GM18511 (cell line): ENCODE data around the gene CMTM3.
"Not testable (repeated sequence)": the region's sequence is repeated elsewhere in the genome, so short reads cannot be mapped to it uniquely, and the experiment has no call there.

Experiments used
- ATAC-seq: cut with Tn5 transposase; IDR thresholded peaks from one replicate; pipeline ENCODE4 v1.9.1; 2021; ENCODE audit warnings: mild to moderate bottlenecking, moderate library complexity; ENCODE audit not compliant: unreplicated experiment

The CMTM3 gene, protein sequence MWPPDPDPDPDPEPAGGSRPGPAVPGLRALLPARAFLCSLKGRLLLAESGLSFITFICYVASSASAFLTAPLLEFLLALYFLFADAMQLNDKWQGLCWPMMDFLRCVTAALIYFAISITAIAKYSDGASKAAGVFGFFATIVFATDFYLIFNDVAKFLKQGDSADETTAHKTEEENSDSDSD

DNA sequence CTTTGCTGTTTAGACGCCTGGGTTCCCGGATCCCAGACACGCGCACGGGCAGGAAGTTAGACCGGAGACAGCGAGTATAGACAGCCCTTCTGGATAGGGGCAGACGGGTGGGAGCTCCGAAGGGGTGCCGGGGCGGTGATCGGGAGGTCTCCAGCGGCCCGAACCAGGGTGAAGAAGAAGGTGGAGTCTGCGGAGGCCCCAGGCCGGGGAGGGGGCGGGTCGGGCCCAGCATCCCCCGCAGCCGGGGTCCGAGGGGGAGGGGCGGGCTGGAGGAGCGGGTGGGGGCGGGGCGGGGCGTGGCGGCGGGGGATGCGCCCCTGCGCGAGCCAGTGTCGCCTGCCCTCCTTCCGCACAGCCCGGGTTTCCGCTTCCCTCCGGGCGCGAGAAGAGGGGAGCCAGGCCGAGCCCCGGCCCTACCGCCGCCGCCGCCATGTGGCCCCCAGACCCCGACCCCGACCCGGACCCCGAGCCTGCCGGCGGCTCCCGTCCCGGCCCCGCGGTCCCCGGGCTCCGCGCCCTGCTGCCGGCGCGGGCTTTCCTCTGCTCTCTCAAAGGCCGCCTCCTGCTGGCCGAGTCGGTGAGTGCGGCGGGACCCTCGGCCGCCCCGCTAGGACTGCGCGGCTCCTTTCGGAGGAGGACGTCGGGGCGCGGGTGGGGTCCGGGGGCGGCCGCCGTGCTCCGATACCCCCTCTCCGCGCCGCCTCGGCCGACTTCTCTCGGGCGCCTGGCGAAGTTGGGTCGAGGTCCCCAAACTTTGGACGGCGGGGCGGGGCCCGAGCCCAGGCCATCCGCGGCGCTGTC lies at the start of gene CMTM3:
CMTM3 (plus strand) TSS at position 329 of the 801 bp plus-strand sequence; CDS start at position 431, 102 bp downstream.
- peak; percentile 50 for ATAC-seq

DNA sequence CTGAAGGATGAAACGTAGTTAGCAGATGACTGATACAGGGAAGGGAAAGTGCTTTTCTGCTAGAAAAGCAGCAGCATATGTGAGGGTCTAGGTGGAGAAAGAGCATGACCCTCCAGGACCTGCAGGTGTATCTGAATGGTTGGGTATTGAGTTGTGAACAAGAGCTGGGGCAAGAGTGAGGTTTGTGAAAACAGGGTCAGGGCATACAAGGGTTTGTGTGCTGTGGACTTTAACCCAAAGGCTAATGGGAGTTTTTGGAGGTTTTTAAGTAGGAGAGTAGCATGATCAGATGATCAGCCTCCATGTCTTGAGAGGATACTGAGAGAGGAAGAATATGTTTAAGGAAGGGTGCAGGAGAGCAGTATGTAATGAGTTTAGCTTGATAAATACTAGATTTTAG lies 44.4 kb upstream of the CMTM3 start:
- no peak for ATAC-seq

DNA sequence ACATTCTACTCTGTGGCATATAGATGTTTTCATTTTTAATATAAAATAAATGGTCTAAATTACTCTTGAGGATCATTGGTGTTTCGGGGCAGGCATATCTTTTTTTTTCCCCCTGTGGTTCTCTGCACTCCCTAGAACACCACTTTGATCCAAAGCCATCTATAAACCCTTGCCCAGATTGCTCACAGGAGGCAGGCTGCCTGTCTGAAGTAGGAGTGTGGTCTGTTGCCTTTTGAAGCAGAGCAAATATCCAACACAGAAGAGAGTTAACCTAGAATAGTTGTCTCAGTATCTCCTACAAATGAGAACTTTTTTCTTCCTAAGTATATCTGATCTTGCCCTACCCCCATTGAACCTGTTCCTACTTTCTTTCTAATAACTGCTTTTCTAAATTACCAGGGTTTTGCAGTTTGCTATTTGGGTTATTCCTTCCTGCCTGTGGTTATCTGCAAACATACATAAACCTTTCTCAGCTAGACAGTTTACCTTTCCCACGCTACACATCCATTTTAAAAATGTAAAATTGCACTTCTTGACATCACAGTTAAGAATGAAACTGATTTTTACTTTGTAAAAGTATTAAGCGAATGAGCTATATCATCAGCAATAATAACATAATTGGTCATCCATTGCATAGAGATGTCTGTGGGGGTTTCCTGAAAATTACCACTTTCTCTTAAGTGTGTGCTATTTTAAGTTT lies 43.0 kb upstream of the CMTM3 start:
- no peak for ATAC-seq

DNA sequence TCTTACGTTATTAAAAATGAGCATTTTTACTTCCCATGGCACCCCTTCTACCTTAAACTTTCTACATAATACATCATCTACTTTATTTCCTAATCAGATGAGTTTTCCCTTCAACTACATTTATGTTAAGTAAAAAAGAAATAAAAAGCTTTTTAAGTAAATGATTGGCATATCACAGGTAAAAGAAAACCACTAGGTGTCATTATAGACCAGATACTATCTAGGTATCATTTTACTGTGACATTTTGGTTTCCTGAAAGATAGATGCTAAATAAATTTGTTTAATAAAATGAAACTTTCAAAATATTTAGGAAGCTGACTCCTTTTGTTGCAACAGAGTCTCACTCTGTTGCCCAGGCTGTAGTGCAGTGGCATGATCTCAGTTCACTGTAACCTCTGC lies 42.1 kb upstream of the CMTM3 start:
- no peak for ATAC-seq

DNA sequence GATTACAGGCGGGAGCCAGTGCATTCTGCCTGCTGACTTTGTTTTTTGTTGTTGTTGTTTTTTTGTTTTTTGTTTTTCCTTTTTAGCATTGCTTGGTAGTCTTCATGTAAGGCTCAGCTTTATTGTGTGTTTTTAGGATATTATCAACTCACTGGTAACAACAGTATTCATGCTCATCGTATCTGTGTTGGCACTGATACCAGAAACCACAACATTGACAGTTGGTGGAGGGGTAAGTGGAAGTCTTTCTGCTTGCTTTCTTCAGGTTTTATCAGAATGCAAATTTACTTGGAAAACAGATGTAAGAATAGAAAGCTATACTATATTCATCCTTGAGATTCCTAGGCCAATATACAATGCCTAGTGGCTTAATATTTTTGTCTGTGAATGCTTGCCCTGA lies 41.5 kb upstream of the CMTM3 start:
- no peak for ATAC-seq

DNA sequence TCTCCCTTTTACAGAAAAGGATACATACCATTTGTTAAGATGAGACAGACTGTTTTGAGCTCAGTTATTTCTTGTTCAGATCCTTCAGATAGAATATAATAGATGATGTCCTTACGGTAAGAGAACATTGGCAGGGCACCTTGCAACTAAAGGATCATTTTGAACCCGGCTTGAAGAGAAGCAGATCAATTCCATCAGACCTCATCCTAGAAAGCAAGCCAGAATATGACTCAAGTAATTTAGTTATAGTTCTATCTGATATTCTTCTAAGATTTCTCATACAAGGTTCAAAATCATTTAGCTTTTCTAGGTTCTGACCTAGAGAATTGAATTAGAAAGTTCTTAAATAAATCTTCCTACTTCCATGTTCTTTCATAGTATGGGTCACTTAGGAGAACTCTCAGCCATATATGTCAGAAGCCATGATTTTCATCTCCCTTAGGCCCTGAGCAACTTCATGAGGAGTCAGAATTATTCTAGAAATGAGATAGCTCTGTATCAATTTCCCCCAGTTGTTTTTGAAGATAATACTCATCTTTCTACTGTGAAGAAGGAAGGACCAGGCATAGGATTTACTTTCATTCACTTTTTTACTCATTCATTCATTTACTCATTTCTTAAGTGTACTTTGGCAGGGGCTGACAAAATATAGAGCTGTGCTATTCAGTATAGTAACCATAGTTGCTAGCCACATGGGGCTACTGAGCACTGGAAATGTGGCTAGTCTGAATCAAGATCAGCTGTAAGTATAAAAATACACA lies 40.8 kb upstream of the CMTM3 start:
- ATAC-seq = no peak

DNA sequence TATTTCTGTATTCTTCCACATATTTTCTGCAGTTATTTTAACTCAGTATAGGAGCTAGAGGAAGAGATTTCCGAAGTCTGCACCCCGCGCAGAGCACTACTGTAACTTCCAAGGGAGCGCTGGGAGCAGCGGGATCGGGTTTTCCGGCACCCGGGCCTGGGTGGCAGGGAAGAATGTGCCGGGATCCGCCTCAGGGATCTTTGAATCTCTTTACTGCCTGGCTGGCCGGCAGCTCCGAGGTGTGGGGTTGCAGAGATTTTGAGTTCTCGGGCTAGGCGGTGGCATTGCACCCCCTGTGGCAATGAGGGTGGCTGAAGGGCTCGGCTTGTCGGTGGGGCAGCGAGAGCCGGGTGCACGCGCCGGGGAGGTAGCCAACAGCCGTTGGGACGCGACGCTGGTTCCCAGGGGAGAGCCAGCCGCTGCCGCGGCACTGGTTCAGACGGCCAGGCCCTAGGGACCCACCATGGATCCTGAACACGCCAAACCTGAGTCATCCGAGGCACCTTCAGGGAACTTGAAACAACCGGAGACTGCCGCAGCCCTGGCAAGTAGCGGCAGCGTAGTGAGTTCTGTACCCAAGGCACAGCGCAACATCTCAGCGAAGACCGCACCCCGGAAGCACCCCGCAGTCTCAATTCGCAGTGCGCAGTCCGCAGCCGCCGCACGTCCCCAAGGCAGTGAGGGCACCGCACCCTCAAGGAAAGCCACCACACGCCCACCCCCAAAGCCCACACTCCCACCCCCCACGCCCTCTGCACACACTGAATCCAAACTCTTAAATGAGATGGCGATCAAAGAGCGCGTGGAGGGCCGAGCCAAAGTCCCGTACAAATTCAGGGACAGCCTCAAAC lies 38.2 kb upstream of the CMTM3 start, which contains the start of gene CMTM1:
CMTM1 (plus strand) TSS at position 389 of the 851 bp plus-strand sequence; CDS start at position 464, 75 bp downstream.
- ATAC-seq = no peak

DNA sequence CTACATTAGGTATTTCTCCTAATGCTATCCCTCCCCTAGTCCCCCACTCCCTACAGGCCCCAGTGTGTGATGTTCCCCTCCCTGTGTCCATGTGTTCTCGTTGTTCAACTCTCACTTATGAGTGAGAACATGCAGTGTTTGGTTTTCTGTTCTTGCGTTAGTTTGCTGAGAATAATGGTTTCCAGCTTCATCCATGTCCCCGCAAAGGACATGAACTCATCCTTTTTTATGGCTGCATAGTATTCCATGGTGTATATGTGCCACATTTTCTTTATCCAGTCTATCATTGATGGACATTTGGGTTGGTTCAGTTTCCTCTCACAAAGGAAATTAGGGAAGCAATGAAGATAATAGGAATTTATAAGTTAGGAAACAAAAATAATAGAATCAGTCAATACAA lies 37.2 kb upstream of the CMTM3 start:
- ATAC-seq = not testable (repeated sequence)

DNA sequence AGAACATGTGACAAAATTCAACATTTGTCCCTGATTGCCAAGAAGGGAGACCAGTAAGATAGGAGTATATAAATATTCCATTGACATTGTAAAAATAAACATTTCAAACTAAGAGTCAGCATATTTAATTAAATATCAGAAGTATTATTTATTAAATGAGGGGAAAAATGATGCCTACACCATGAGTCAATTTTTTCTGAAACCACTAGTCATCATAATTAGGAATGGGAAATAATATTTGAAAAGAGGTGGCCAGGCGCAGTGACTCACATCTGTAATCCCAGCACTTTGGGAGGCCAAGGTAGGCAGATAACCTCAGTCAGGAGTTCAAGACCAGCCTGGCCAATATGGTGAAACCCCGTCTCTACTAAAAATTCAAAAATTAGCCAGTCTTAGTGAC lies 36.1 kb upstream of the CMTM3 start:
- no peak for ATAC-seq

DNA sequence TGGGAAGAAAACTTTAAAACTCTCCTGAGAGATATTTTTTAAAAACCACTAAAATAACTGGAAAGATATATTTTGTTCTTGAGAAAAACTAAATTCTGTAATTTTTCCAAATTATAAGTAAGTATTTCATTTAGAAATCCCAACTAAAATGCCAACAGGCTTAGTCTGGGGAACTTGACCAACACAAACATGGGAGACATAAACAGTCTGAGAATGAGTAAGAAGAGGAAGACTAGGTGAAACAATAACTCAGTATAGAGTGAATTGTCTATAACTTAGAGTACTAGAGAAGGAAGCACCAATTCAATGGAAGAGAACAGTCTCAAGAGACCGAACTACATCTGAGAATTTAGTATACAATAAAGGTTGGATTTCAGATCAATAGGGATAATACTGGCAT lies 35.4 kb upstream of the CMTM3 start:
- ATAC-seq = no peak

DNA sequence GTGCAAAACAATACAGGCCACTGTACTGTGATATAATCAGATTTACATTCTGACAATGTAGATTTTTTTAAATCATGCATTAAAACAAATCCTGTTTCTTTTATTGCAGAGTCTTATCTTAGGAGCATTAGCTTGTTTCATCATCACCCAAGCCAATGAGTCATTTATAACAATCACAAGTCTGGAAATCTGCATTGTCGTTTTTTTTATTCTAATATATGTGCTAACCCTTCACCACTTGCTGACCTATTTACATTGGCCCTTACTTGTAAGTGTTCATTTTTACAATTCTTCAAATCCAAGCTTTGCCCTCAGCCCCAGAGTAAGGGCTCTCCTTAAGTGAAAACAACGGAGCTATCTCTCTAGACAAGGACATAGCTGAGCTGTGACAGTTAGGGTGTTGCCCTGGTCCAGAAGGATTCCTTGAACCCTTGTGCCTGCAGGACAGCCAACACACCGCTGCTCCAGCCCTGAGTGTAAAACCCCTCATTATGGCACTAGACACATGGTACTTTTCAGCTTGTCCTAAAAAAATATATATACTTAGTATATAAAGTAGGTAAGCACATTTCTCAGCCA lies 34.6 kb upstream of the CMTM3 start:
- ATAC-seq = no peak

DNA sequence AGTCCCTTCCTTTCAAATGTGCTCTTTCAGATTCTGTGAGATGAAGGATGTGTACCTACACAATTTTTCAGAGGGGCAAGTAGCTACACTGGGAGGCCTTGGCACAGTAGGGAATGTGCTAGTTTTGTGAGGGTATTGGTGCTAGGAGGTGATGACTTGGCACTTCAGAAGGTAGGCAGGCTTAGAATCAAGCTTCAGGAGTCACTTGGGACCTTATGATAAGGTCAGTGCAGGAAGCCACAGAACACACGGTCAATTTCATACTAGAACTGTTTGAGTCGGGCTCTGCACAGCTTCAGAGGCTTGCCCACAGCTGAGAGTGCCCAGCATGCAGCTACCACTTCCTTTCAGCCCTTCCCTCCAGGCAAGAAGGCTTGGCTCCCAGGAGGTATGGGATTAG lies 32.1 kb upstream of the CMTM3 start:
- no peak for ATAC-seq

DNA sequence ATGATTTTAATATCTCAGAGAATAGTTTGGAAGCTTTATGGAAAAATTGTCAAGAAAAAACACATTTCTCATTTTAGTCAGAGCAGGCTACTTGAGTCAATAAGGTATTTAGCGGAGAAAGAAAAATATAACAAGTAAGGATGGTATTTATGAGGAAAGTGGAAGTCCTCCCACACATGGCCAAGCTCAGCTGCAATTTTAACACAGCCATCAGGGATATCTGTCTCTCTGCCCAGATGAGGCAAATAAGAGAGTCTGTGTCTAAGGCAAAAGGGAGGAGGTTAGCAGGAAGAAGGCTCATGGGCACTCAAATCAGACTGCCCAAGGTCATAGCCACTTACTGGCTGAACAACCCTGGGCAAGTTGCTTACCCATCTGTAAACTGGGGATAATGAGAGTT lies 30.4 kb upstream of the CMTM3 start:
- ATAC-seq = no peak

DNA sequence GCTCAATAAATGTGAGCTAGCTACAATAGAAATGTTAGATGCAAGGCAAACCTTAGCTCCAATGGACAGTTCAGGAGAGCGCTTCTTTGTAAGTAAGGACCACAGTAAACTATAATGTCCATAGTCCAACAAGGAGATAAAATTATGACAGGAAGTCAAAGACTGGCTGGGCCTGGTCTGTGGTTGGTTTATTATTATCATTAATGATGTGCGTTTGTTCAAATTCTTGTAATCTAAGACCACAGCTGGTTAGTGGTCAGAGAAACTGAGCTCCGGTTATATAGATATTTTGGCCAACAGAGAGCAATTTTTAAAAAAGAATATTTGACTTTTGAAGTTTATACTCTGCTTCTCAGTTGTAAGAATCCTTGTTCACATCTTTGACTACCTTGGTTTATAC lies 30.0 kb upstream of the CMTM3 start:
- ATAC-seq = no peak

DNA sequence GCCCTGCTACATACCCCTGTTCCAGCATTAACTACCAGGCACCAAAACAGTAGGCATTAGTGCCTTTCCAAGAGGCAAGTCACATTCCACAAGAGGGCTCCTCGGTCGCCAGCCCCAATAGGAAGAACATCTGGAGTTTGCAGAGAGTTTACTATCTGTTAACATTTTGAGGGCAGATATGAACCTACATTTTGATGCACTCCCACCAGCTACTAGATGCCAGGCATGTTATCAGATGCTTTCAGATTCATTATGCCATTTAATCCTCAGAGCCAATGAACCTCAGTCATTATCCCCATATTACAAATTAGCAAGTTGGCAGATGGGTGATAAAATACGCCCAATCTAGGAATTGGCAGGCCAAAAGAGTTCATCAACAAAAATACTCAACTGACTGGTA lies 29.4 kb upstream of the CMTM3 start:
- ATAC-seq = no peak

DNA sequence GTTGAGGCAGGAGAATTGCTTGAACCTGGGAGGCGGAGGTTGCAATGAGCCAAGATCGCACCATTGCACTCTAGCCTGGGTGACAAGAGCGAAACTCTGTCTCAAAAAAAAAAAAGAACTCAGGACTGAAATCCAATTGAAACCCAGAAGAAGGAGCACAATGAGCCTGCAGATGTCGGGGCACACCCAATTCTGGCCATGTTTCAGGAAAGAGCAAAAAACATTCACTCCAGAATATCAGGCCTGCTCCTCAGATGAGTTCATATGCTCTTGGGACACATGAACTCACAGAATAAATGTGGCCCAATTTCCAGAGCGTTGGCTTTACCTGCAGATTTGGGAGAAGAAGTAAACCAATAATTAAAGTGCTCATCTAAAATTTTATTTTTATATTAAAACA lies 28.2 kb upstream of the CMTM3 start:
- no peak for ATAC-seq

DNA sequence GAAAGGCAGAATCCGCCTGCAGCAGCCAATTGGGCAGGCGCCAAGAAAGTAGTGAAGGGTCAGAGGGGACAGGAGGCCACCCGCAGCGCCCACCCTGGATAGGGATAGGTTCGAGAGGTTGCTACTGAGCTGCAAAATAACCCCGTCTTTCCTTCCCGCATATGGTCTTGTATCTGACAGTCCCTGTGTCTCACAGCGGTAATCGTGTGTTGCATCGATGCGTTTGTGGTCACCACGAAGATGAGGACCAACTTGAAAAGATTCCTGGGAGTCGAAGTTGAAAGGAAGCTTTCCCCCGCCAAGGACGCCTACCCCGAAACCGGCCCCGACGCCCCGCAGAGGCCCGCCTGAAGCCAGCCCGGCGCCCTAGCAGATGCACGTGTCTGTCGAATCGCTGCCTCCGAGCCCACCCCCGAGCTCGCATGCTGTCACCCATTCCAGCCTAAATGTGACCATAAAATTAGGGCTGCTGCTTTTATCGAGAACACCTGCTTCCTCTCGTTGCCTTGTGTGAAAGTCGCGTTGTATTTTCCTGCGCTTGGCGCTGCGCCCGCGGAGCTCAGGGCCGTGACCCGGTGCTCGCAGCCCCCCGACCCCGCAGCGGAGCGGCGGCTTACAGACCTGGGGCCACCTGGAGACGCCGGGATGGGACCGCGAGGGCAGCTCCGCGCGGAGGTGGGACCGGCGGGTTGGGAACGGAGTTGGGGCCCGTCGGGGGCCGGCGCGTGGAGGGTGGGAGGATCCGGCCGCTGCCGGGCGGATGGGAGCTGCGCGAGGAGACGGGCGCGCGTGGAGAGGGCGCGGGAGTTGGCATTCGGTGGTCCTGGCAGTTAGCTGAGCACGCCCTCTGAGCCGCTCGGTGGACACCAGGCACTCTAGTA lies 25.6 kb upstream of the CMTM3 start, which contains the start of gene CMTM2:
CMTM2 (plus strand) TSS at position 813 of the 881 bp plus-strand sequence. CDS start 145 bp downstream, outside the sequence.
- ATAC-seq = no peak

DNA sequence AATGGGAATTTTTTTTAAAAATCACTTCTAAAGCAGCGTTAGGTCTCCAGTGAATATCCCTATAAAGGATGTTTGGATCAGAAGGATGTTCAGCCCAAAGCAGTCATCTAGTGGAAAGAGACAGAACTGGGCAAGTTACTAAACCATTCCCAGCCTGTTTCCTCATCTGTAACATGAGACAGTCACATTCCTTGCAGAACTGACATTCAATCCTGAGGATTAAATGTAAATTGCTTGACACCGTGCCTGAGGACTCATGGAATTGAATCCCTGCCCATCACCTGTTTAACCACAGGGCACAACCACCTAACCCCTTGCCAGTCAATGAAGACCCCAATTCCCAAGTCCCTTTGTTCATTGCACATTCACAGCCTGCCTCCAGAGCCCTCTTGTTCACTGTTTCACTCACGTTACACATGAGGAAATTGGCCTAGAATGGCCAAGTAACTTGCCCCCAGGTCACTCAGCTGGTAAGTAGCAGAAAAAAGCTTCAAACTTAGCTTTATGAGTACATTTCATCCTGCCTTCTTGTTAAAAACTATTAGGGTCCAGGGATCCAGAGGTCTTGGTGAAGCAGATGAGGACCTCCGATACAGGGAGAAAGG lies 23.8 kb upstream of the CMTM3 start:
- ATAC-seq = no peak
